ENCODE results near the gene SCGB2B2. TPM values are rescaled to one million over a fixed set of nuclear protein-coding genes. Genes with fewer than 3 reads are reported as not detected.

Gene SCGB2B2
- total RNA-seq, 1 experiment from 2014 or later, result not detected

DNA sequence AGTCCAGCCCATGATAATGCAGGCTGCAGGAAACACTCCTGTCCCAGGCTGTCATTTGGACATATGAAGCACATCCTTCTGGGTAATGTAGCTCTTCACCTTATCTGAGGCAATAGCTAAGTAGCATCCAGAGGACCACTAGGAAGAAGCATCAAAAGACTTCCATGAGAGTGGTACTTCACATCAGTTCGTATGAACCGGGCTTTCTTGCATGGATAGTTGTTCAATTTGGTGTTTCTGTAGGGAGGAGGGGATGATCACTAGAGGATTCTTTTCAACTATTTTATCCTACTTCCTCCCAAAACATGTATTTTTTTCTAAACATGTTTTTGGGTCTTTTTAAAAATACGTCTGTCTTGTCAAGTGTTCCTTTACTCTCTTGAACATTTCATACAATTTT, 13.4 kb upstream of the SCGB2B2 start:
- Histone ChIP-seq H3K79me2 (ENCODE audit: low read length) (no peaks in the 10 kb centered on the region), H3F3A (ENCODE audit: low read length, unreplicated experiment) (no peaks in the 10 kb centered on the region), H3K4me2 (ENCODE audit: low read length) (no peak overlapping the region), H2AFZ (ENCODE audit: low read length) (no peak overlapping the region), H3K9me3 (ENCODE audit: low read length) (no peaks in the 10 kb centered on the region), H3K27me3 (ENCODE audit: low read length) (no peaks in the 10 kb centered on the region), H3K36me3 (ENCODE audit: low read depth, low read length) (no peaks in the 10 kb centered on the region), H3K4me1 (ENCODE audit: insufficient read depth, low read length) (0 out of 2 replicates have a peak, but pooled peaks cover 3% of the 10 kb centered on the region), H3K9me2 (replicated peaks; ENCODE audit: low read length) (no peaks in the 10 kb centered on the region), H4K20me1 (ENCODE audit: low read length) (no peaks in the 10 kb centered on the region), H3K9ac (ENCODE audit: low read length) (no peak overlapping the region), H3K27ac (ENCODE audit: low read length) (no peak overlapping the region), H3K4me3 (ENCODE audit: low read length) (no peak overlapping the region)
- intact Hi-C loops (cut with micrococcal nuclease), result no loop called here
- ChIA-PET CTCF (no interaction called here), POLR2A (ENCODE audit: unreplicated experiment) (no interaction called here)
- no peak for DNase-seq
- TF ChIP-seq EZH2 (IDR thresholded peaks at IDR 0.05; ENCODE audit: low read length, unreplicated experiment), result no peak
- no peak for TF ChIP-seq EZH2phosphoT487 (IDR thresholded peaks at IDR 0.05; ENCODE audit: borderline replicate concordance, low read length)
- TF ChIP-seq CTCF (conservative IDR thresholded peaks at IDR 0.05; ENCODE audit: low read depth, low read length), result no peak
- no peak for ATAC-seq
- BruUV-seq (replicated peaks), result no TSS peak

DNA sequence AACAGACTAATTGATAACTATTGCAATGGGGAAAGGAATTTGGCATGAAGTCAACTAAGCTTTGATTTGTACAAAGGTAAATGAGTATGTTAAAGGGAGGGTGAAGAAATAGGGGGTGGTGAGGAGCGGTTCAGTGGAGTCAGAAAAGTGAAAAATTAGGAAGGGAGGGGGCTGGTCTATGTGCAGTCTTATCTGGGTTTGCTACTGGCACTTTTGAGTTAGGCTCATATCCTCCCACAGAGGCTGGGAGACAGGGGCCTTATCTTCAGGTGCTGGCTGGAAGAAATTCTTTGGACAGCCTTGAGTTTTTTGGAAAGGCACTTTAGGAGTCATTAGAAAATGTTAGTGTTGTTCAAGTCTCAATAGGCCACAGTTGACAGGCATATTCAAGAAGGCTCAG, 11.6 kb upstream of the SCGB2B2 start:
- H3K79me2 ChIP-seq (ENCODE audit: low read length), result no peaks in the 10 kb centered on the region
- no peaks in the 10 kb centered on the region for H3K9me2 ChIP-seq (replicated peaks; ENCODE audit: low read length)
- H3F3A ChIP-seq (ENCODE audit: low read length, unreplicated experiment), result no peaks in the 10 kb centered on the region
- no peak overlapping the region for H3K4me2 ChIP-seq (ENCODE audit: low read length)
- ATAC-seq, result no peak
- DNase-seq, result no peak
- TF ChIP-seq EZH2 (IDR thresholded peaks at IDR 0.05; ENCODE audit: low read length, unreplicated experiment) (no peak), CTCF (conservative IDR thresholded peaks at IDR 0.05; ENCODE audit: low read depth, low read length) (no peak), EZH2phosphoT487 (IDR thresholded peaks at IDR 0.05; ENCODE audit: borderline replicate concordance, low read length) (no peak)
- no peak overlapping the region for H3K4me3 ChIP-seq (ENCODE audit: low read length)
- no peak overlapping the region for H2AFZ ChIP-seq (ENCODE audit: low read length)
- no peaks in the 10 kb centered on the region for H3K27me3 ChIP-seq (ENCODE audit: low read length)
- H4K20me1 ChIP-seq (ENCODE audit: low read length), result no peaks in the 10 kb centered on the region
- peaks cover 10% of the 10 kb centered on the region for H3K36me3 ChIP-seq (ENCODE audit: low read depth, low read length)
- no peak overlapping the region for H3K27ac ChIP-seq (ENCODE audit: low read length)
- CTCF ChIA-PET, result no interaction called here
- no peak overlapping the region for H3K9ac ChIP-seq (ENCODE audit: low read length)
- intact Hi-C loops (cut with micrococcal nuclease), result no loop called here
- H3K9me3 ChIP-seq (ENCODE audit: low read length), result no peaks in the 10 kb centered on the region
- no TSS peak for BruUV-seq (replicated peaks)
- POLR2A ChIA-PET (ENCODE audit: unreplicated experiment), result no interaction called here
- 0 out of 2 replicates have a peak, but pooled peaks cover 3% of the 10 kb centered on the region for H3K4me1 ChIP-seq (ENCODE audit: insufficient read depth, low read length)

GRCh38 chr19:34687348-34687747, 10.4 kb upstream of the SCGB2B2 start:
- Histone ChIP-seq H3K27ac (ENCODE audit: low read length) (no peak overlapping the region), H3K36me3 (ENCODE audit: low read depth, low read length) (peaks cover 22% of the 10 kb centered on the region), H3K79me2 (ENCODE audit: low read length) (no peaks in the 10 kb centered on the region), H3K4me3 (ENCODE audit: low read length) (no peak overlapping the region), H3K9ac (ENCODE audit: low read length) (no peak overlapping the region), H3F3A (ENCODE audit: low read length, unreplicated experiment) (no peaks in the 10 kb centered on the region), H3K9me3 (ENCODE audit: low read length) (no peaks in the 10 kb centered on the region), H3K27me3 (ENCODE audit: low read length) (no peaks in the 10 kb centered on the region), H3K4me1 (ENCODE audit: insufficient read depth, low read length) (no peaks in the 10 kb centered on the region), H3K9me2 (replicated peaks; ENCODE audit: low read length) (no peaks in the 10 kb centered on the region), H2AFZ (ENCODE audit: low read length) (no peak overlapping the region), H4K20me1 (ENCODE audit: low read length) (no peaks in the 10 kb centered on the region), H3K4me2 (ENCODE audit: low read length) (no peak overlapping the region)
- ATAC-seq (no peak), DNase-seq (no peak)
- intact Hi-C loops (cut with micrococcal nuclease), result no loop called here
- ChIA-PET POLR2A (ENCODE audit: unreplicated experiment) (no interaction called here), CTCF (no interaction called here)
- no TSS peak for BruUV-seq (replicated peaks)
- TF ChIP-seq EZH2 (IDR thresholded peaks at IDR 0.05; ENCODE audit: low read length, unreplicated experiment) (no peak), EZH2phosphoT487 (IDR thresholded peaks at IDR 0.05; ENCODE audit: borderline replicate concordance, low read length) (no peak), CTCF (conservative IDR thresholded peaks at IDR 0.05; ENCODE audit: low read depth, low read length) (no peak)
